ENCODE measurements around the gene KCNQ1.

KCNQ1 gene

GRCh38 chr11:2519862-2520735, 75.3 kb downstream of the KCNQ1 start:
- TF ChIP-seq CTCF (IDR thresholded peaks at IDR 0.05; ENCODE audit: low read depth, low read length): no peak
- no peaks in the 10 kb centered on the region for H3K27me3 ChIP-seq
- peak; percentile 1 for DNase-seq

GRCh38 chr11:2520736-2521035, 75.9 kb downstream of the KCNQ1 start:
- Histone ChIP-seq H3K27me3 (no peaks in the 10 kb centered on the region), H3K9me3 (no peaks in the 10 kb centered on the region)

More at GRCh38 chr11:2519862-2520735, 75.3 kb downstream of the KCNQ1 start:
- no peak overlapping the region for H3K4me3 ChIP-seq (ENCODE audit: low read depth, low read length)
- H3K36me3 ChIP-seq: no peaks in the 10 kb centered on the region
- no peaks in the 10 kb centered on the region for H3K9me3 ChIP-seq
- H3K4me1 ChIP-seq: no peaks in the 10 kb centered on the region

GRCh38 chr11:2521081-2521732, 76.4 kb downstream of the KCNQ1 start:
- TF ChIP-seq CTCF (IDR thresholded peaks at IDR 0.05; ENCODE audit: low read depth, low read length): no peak
- peak; percentile 1 for DNase-seq
- Histone ChIP-seq H3K36me3 (no peaks in the 10 kb centered on the region), H3K27me3 (no peaks in the 10 kb centered on the region), H3K4me3 (ENCODE audit: low read depth, low read length) (no peak overlapping the region), H3K9me3 (no peaks in the 10 kb centered on the region), H3K4me1 (no peaks in the 10 kb centered on the region)

More at GRCh38 chr11:2520736-2521035, 75.9 kb downstream of the KCNQ1 start:
- Histone ChIP-seq H3K4me1 (no peaks in the 10 kb centered on the region), H3K4me3 (ENCODE audit: low read depth, low read length) (no peak overlapping the region), H3K36me3 (no peaks in the 10 kb centered on the region)
- TF ChIP-seq CTCF (IDR thresholded peaks at IDR 0.05; ENCODE audit: low read depth, low read length): no peak
- DNase-seq: no peak

- TF ChIP-seq CTCF (IDR thresholded peaks at IDR 0.05; ENCODE audit: low read depth, low read length): no peak
- Histone ChIP-seq H3K4me1 (no peaks in the 10 kb centered on the region), H3K27me3 (no peaks in the 10 kb centered on the region), H3K4me3 (ENCODE audit: low read depth, low read length) (no peak overlapping the region), H3K36me3 (no peaks in the 10 kb centered on the region), H3K9me3 (no peaks in the 10 kb centered on the region)
- DNase-seq: peak; percentile 1
Measured at GRCh38 chr11:2521733-2522630, 77.2 kb downstream of the KCNQ1 start.

GRCh38 chr11:2522631-2523255, 77.9 kb downstream of the KCNQ1 start:
- H3K4me1 ChIP-seq: no peaks in the 10 kb centered on the region
- DNase-seq: peak; percentile 1

More at GRCh38 chr11:2522631-2523255, 77.9 kb downstream of the KCNQ1 start:
- no peaks in the 10 kb centered on the region for H3K9me3 ChIP-seq
- no peak overlapping the region for H3K4me3 ChIP-seq (ENCODE audit: low read depth, low read length)
- TF ChIP-seq CTCF (IDR thresholded peaks at IDR 0.05; ENCODE audit: low read depth, low read length): no peak
- H3K27me3 ChIP-seq: no peaks in the 10 kb centered on the region
- H3K36me3 ChIP-seq: no peaks in the 10 kb centered on the region

Data from BE2C (cell line).